ENCODE measurements around the gene CPA4. TPM values are rescaled to one million over a fixed set of nuclear protein-coding genes. Genes with fewer than 3 reads are reported as not detected.

Gene CPA4
- total and polyA plus RNA-seq, 8 donors, result 4.5 to 12.4 (median 6.4) TPM

GRCh38 chr7:130303982-130304381, 11.0 kb downstream of the CPA4 start:
- H3K9me3 ChIP-seq, result no peaks in the 10 kb centered on the region
- H3K27me3 ChIP-seq, result no peaks in the 10 kb centered on the region
- no peak for TF ChIP-seq CTCF (IDR thresholded peaks at IDR 0.05)
- 60 to 73% methylated on average over 5 of the region's 5 CpGs for WGBS, 2 donors
- H3K4me1 ChIP-seq, result peaks cover 0 to 4% (median 0%) of the 10 kb centered on the region in 3 donors
- intact Hi-C loops (cut with DNase I), result no loop called here
- no peak overlapping the region for H3K27ac ChIP-seq
- DNase-seq (no peak), ATAC-seq (no peak), FAIRE-seq (no peak)
- no peak overlapping the region for H3K4me3 ChIP-seq
- H3K36me3 ChIP-seq, result no peaks in the 10 kb centered on the region

- DNase-seq, result no peak
- H3K36me3 ChIP-seq, result no peaks in the 10 kb centered on the region
- intact Hi-C loops (cut with DNase I), result no loop called here
- H3K9me3 ChIP-seq, result no peaks in the 10 kb centered on the region
- TF ChIP-seq CTCF (IDR thresholded peaks at IDR 0.05), result no peak
- no peak for ATAC-seq
- no peak overlapping the region for H3K27ac ChIP-seq
- no peaks in the 10 kb centered on the region for H3K27me3 ChIP-seq
- peaks cover 0 to 4% (median 0%) of the 10 kb centered on the region in 3 donors for H3K4me1 ChIP-seq
- WGBS, 2 donors, result 93 to 96% methylated on average over 3 of the region's 3 CpGs
- no peak for FAIRE-seq
- H3K4me3 ChIP-seq, result no peak overlapping the region
Observed at GRCh38 chr7:130304878-130305277, 11.9 kb downstream of the CPA4 start.

- peaks cover 0 to 4% (median 0%) of the 10 kb centered on the region in 3 donors for H3K4me1 ChIP-seq
- no peaks in the 10 kb centered on the region for H3K36me3 ChIP-seq
- H3K27me3 ChIP-seq, result no peaks in the 10 kb centered on the region
- FAIRE-seq, result no peak
- DNase-seq, result no peak
- H3K9me3 ChIP-seq, result no peaks in the 10 kb centered on the region
- 87 to 88% methylated on average over 21 of the region's 21 CpGs for WGBS, 2 donors
- H3K4me3 ChIP-seq, result no peak overlapping the region
- H3K27ac ChIP-seq, result no peak overlapping the region
- intact Hi-C loops (cut with DNase I), result no loop called here
- no peak for ATAC-seq
- no peak for TF ChIP-seq CTCF (IDR thresholded peaks at IDR 0.05)
Observed at GRCh38 chr7:130305433-130306042, 12.6 kb downstream of the CPA4 start.

GRCh38 chr7:130309986-130310385, 17.0 kb downstream of the CPA4 start:
- no peak for TF ChIP-seq CTCF (IDR thresholded peaks at IDR 0.05)

GRCh38 chr7:130314305-130314704, 21.3 kb downstream of the CPA4 start:
- DNase-seq (no peak), ATAC-seq (no peak), FAIRE-seq (no peak)
- Histone ChIP-seq H3K36me3 (no peaks in the 10 kb centered on the region), H3K27me3 (no peaks in the 10 kb centered on the region), H3K4me1 (no peaks in the 10 kb centered on the region), H3K4me3 (no peak overlapping the region), H3K27ac (no peak overlapping the region), H3K9me3 (no peaks in the 10 kb centered on the region)
- no peak for TF ChIP-seq CTCF (IDR thresholded peaks at IDR 0.05)
- intact Hi-C loops (cut with DNase I), result no loop called here
- 92 to 95% methylated on average over 6 of the region's 6 CpGs for WGBS, 2 donors

More at GRCh38 chr7:130309986-130310385, 17.0 kb downstream of the CPA4 start:
- DNase-seq, result no peak
- no peak for ATAC-seq
- intact Hi-C loops (cut with DNase I), result no loop called here
- H3K27me3 ChIP-seq, result no peaks in the 10 kb centered on the region
- H3K9me3 ChIP-seq, result no peaks in the 10 kb centered on the region
- FAIRE-seq, result no peak
- WGBS, 2 donors, result 80 to 81% methylated on average over 6 of the region's 6 CpGs
- H3K27ac ChIP-seq, result no peak overlapping the region
- no peaks in the 10 kb centered on the region for H3K36me3 ChIP-seq
- H3K4me1 ChIP-seq, result no peaks in the 10 kb centered on the region
- H3K4me3 ChIP-seq, result no peak overlapping the region

All from pancreas (tissue), 10 donors.